SK-N-MC (cell line): ENCODE data around the gene AMPD1.
A peak's percentile ranks its signal among the peaks of the same experiment; 100 is the strongest.

Experiments used
- DNase-seq: peaks from one replicate; pipeline ENCODE4 v3.0.0-alpha.2; 2011; ENCODE audit warnings: low read depth, low spot score
- H3K27ac ChIP-seq: fragments of 200-600 bp; sonication (generic); 2 replicates; pipeline ENCODE4 v1.5.1; 2016; ENCODE audit warnings: mixed run types
- H3K36me3 ChIP-seq: fragments of 200-600 bp; sonication (generic); 2 replicates; pipeline ENCODE4 v1.6.1; 2017; ENCODE audit warnings: antibody characterized with exemption, low read length, mixed read lengths; ENCODE audit not compliant: insufficient read depth
- H3K4me3 ChIP-seq: fragments of 200-600 bp; sonication (generic); 2 replicates; pipeline ENCODE4 v1.5.1; 2016
- H3K9ac ChIP-seq: fragments of 200-600 bp; sonication (generic); 2 replicates; pipeline ENCODE4 v1.8.0; 2017; ENCODE audit warnings: mixed run types, mixed read lengths; ENCODE audit not compliant: insufficient read length
- H3K9me3 ChIP-seq: fragments of 200-600 bp; sonication (generic); 2 replicates; pipeline ENCODE4 v1.6.1; 2017; ENCODE audit warnings: low read depth, mild to moderate bottlenecking, antibody characterized with exemption, low read length, moderate library complexity, mixed read lengths
- EZH2 ChIP-seq: fragments of 200-600 bp; sonication (generic); IDR thresholded peaks from one replicate; pipeline ENCODE4 v1.6.1; 2017; ENCODE audit warnings: antibody characterized with exemption
- FOXP2 ChIP-seq: optimal IDR thresholded peaks from 2 replicates; pipeline ENCODE3; 2011; ENCODE audit warnings: mild to moderate bottlenecking, moderate library complexity; ENCODE audit not compliant: insufficient read depth; ENCODE audit errors: extremely low read length, control extremely low read depth
- POLR2AphosphoS5 ChIP-seq: IDR thresholded peaks from 2 replicates; pipeline ENCODE4 v1.6.1; 2012; ENCODE audit warnings: mild to moderate bottlenecking, low read depth, low read length, borderline replicate concordance

Gene AMPD1

DNA sequence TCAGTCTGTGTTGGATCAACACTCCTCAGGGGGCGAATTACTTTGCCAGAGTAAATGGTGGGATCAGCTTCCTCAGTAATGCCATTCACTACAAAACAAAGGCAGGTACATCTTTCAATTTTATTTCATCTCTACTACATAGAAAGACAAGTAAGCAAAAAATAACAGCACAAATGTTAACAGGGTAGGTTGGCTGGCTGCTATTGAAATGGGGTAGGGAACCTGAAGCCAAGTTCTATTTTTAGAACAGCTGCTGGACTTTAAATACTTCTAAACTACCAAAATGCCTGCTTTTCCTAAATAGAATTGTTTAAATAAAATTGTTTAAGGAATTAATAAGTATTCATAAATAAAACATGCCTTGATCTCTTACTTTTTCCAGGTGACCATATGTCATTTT lies 28.6 kb upstream of the AMPD1 start:
- 0 out of 2 replicates have a peak overlapping the region, but pooled peaks have one; percentile 12 for H3K27ac ChIP-seq
- no peak for DNase-seq
- no peak overlapping the region for H3K4me3 ChIP-seq
- H3K9me3 ChIP-seq: no peaks in the 10 kb centered on the region
- peaks cover 99% of the 10 kb centered on the region for H3K36me3 ChIP-seq
- H3K9ac ChIP-seq: no peak overlapping the region
- TF ChIP-seq POLR2AphosphoS5: no peak
- TF ChIP-seq EZH2: no peak
- no peak for TF ChIP-seq FOXP2

DNA sequence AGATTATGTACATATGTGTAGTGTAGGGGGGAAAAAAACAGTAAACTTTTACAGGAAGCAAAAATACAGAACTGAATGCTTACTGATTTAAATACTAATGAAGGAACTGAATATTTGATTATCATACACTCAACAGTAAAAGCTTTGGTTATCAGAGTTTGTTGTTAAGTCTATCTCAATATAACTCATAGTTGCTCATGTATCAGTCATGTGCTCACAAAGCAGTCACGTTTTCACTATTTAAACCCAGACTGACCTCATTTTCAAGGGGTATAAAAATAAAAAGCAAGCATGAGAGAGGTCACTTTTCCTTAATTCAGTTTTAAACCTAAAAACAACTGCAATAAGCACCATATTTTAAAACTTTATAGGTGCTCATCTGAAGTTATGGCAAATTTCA lies 28.1 kb upstream of the AMPD1 start:
- Histone ChIP-seq H3K4me3 (no peak overlapping the region), H3K9me3 (no peaks in the 10 kb centered on the region), H3K9ac (no peak overlapping the region), H3K27ac (0 out of 2 replicates have a peak overlapping the region, but pooled peaks have one; percentile 37), H3K36me3 (peaks cover 99% of the 10 kb centered on the region)
- no peak for DNase-seq
- no peak for TF ChIP-seq EZH2
- no peak for TF ChIP-seq POLR2AphosphoS5
- TF ChIP-seq FOXP2: no peak

DNA sequence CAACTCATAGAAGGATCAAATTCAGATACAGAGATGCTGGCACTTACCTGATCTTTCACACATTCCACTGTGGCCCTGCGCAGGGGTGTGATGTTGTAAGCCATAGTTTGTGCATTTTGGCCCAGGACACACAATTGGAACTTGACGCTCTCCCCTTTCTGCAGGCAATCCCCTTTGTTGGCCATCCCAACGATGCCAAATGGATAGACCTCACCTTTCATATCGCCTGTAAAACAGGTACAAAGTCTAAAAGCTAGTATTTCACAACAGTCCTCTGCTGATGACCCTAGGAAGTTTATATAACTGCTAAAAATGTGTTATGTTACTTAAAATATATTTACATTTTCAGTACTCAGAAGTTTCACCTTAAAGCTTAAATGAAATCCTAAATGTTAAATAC lies 25.1 kb upstream of the AMPD1 start:
- TF ChIP-seq POLR2AphosphoS5: no peak
- TF ChIP-seq EZH2: no peak
- no peak for TF ChIP-seq FOXP2
- H3K9ac ChIP-seq: no peak overlapping the region
- no peaks in the 10 kb centered on the region for H3K9me3 ChIP-seq
- peaks cover 92% of the 10 kb centered on the region for H3K36me3 ChIP-seq
- no peak overlapping the region for H3K4me3 ChIP-seq
- DNase-seq: no peak
- peak overlapping the region; percentile 68 for H3K27ac ChIP-seq

DNA sequence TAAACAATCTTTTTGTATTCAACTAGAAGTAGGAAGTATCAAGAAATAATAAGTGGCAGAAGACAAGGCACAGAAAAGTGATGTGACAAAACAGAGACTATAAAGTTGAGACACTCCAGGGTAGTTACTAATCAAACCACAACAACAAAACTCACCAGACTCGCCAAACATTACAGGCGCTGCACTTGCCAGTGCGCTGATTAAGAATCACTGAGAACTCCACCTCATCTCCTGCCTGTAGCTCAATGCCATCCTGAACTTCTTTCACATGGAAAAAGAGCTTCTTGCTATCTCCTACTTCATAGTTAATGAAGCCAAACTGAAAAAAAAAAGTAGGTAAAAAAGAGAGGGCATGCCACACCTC lies 24.1 kb upstream of the AMPD1 start:
- H3K27ac ChIP-seq: peak overlapping the region; percentile 68
- H3K4me3 ChIP-seq: no peak overlapping the region
- peaks cover 85% of the 10 kb centered on the region for H3K36me3 ChIP-seq
- TF ChIP-seq EZH2 (no peak), POLR2AphosphoS5 (no peak), FOXP2 (no peak)
- no peak for DNase-seq
- no peak overlapping the region for H3K9ac ChIP-seq
- no peaks in the 10 kb centered on the region for H3K9me3 ChIP-seq

DNA sequence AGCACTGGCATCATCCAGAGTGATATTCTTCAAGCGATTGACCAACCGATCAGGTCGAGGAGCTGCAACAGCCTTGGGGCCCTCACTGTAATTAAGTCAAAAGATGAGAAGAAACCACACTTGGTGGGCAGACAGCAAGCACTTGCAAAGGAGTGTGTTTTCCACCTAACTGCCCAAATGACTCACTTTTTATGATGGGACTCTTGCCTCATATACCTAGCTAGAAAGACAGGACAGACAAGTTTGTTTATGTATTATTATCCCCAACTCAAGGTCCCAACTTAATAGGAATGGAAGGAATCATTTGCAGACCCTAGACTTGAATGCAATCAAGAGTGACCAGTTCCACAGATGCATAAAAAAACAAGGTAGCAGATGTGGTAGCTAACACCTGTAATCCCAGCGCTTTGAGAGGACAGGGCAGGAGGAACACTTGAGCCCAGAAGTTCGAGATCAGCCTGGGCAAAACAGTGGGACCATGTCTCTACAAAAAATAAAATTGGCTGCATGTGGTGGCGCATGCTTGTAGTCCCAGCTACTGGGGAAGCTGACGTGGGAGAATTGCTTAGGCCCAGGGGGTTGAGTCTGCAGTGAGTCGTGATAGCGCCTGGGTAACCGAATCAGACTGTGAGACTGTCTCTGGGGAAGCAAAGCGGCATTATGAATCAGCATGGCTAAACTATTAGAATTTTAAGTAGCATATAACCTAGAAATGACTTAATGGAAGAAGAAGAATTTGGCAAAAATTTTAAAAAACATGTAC lies 23.5 kb upstream of the AMPD1 start:
- Histone ChIP-seq H3K36me3 (peaks cover 85% of the 10 kb centered on the region), H3K27ac (peak overlapping the region; percentile 68), H3K9ac (no peak overlapping the region), H3K9me3 (no peaks in the 10 kb centered on the region), H3K4me3 (no peak overlapping the region)
- TF ChIP-seq FOXP2: no peak
- TF ChIP-seq EZH2: no peak
- no peak; the same call in 1 of the 2 replicates for TF ChIP-seq POLR2AphosphoS5
- DNase-seq: no peak

DNA sequence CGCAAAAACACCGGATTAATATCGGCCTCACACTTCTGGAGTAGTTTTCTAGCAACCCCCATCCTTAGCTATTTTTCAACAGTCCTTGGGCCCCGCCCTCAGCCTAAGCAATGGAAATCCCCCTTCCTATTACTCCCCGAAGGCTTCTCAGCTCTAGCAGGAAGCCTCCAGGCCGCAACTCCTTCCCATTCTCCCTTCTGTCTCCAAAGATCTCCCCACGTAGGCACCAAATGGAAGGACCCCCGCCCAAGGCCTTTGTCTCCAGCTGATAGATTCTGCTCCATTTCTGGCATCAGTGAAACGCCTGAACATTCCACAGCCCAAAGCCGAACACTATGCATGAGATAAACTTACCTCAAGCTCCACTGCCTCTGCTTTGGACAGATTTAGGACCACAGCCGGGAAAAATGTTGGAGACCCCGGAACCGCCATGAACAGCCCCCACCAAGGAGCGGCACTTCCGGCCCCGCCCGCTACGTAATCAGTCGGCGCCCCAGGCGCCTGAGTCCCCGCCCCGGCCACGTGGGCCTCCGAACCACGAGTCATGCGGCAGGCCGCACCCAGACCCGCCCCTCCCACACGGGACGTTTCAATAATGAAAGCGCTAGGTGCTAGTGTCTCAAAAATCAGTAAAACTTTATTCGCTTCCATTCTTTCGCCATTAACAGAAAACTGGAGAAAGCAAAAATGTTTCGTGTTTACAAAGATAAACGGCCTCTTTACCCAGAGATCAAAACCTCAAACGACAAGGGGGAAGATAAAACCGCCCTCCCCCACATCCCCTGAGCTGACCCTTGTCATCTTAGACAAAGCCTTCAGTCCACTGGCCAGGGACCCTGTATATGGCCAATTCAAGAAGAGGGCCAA lies 21.2 kb upstream of the AMPD1 start, which contains the start of gene NRAS:
NRAS (minus strand) TSS at position 468 of the 867 bp plus-strand sequence. CDS start 611 bp downstream, outside the sequence.
- TF ChIP-seq POLR2AphosphoS5: peak; percentile 93
- TF ChIP-seq FOXP2: no peak
- Histone ChIP-seq H3K27ac (peak within 1 kb of the TSS; percentile 94), H3K9ac (peak within 1 kb of the TSS; percentile 99), H3K9me3 (no peaks in the 10 kb centered on the region), H3K36me3 (peaks cover 84% of the 10 kb centered on the region), H3K4me3 (peak within 1 kb of the TSS; percentile 99)
- peak; percentile 48 for DNase-seq

DNA sequence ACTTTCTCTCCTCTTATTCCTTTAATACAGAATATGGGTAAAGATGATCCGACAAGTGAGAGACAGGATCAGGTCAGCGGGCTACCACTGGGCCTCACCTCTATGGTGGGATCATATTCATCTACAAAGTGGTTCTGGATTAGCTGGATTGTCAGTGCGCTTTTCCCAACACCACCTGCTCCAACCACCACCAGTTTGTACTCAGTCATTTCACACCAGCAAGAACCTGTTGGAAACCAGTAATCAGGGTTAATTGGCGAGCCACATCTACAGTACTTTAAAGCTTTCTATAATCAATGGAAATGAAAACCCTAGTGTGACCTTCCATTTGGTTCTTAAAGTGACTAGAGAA lies 20.6 kb upstream of the AMPD1 start:
- DNase-seq: no peak
- peak overlapping the region; percentile 99 for H3K9ac ChIP-seq
- H3K36me3 ChIP-seq: peaks cover 84% of the 10 kb centered on the region

DNA sequence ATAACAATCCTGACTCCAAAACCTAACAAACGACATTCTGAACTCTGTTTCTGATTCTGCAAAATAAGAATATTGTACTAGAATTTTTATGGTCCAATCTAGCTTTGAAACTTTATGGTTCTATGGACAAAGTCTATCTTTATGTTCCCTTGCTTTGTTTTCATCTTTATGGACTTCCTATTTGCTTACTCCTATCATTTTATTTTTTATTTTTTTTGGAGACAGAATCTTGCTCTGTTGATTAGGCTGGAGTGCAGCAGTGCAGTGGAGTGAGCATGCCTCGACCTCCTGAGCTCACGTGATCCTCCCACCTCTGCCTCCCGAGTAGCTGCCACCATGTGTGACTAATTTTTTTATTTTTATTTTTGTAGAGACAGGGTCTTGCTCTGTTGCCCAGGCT lies 17.6 kb upstream of the AMPD1 start:
- no peak for DNase-seq
- TF ChIP-seq POLR2AphosphoS5: no peak
- no peak for TF ChIP-seq EZH2
- TF ChIP-seq FOXP2: no peak
- peaks cover 79% of the 10 kb centered on the region for H3K36me3 ChIP-seq
- H3K9me3 ChIP-seq: no peaks in the 10 kb centered on the region
- H3K9ac ChIP-seq: no peak overlapping the region
- no peak overlapping the region for H3K4me3 ChIP-seq
- H3K27ac ChIP-seq: no peak overlapping the region; the same call in 1 of the 2 replicates

More for the DNA sequence above, 20.6 kb upstream of the AMPD1 start:
- Histone ChIP-seq H3K27ac (peak overlapping the region; percentile 94), H3K9me3 (no peaks in the 10 kb centered on the region), H3K4me3 (peak overlapping the region; percentile 99)
- TF ChIP-seq POLR2AphosphoS5: no peak
- no peak for TF ChIP-seq FOXP2

DNA sequence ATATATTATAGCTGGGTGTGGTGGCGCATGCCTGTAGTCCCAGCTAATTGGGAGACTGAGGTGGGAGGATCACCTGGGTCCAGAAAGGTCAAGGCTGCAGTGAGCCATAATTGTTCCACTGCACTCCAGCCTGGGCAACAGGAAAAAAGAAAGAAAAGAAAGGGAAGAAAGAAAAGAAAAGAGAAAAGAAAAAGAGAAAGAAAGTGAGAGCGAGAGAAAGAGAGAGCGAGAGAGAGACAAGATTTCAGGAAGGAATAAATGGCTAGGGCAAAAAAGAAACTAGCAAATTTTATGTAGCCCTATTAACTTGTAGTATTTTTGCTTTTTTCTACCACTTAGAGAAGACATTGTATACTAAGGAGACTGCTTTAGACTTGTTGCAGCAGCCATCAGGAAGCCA lies 15.0 kb upstream of the AMPD1 start:
- no peak overlapping the region for H3K4me3 ChIP-seq
- TF ChIP-seq POLR2AphosphoS5 (no peak), FOXP2 (no peak), EZH2 (no peak)
- H3K36me3 ChIP-seq: peaks cover 84% of the 10 kb centered on the region
- H3K9me3 ChIP-seq: no peaks in the 10 kb centered on the region
- DNase-seq: no peak
- H3K27ac ChIP-seq: no peak overlapping the region
- H3K9ac ChIP-seq: no peak overlapping the region
